ENCODE measurements around the gene PARVA. TPM values are rescaled to one million over a fixed set of nuclear protein-coding genes. Genes with fewer than 3 reads are reported as not detected.

PARVA gene, protein sequence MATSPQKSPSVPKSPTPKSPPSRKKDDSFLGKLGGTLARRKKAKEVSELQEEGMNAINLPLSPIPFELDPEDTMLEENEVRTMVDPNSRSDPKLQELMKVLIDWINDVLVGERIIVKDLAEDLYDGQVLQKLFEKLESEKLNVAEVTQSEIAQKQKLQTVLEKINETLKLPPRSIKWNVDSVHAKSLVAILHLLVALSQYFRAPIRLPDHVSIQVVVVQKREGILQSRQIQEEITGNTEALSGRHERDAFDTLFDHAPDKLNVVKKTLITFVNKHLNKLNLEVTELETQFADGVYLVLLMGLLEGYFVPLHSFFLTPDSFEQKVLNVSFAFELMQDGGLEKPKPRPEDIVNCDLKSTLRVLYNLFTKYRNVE
- total RNA-seq (2022): 18.3 and 22.9 TPM in 2 replicates
- percentile 59 among the genes with signal in this experiment for Bru-seq, nascent RNA
- BruChase-seq, experiment 1, labeled RNA remaining after a 6-hour chase: percentile 61 among the genes with signal in this experiment
- percentile 56 among the genes with signal in this experiment for BruChase-seq, experiment 2, labeled RNA remaining after a 2-hour chase
- long read RNA-seq, full-length matches to known transcripts: 11 of 23 reads
- long read RNA-seq, partial matches to known transcripts: 2 of 23 reads
- long read RNA-seq, other reads (novel, unspliced or antisense): 10 of 23 reads

DNA sequence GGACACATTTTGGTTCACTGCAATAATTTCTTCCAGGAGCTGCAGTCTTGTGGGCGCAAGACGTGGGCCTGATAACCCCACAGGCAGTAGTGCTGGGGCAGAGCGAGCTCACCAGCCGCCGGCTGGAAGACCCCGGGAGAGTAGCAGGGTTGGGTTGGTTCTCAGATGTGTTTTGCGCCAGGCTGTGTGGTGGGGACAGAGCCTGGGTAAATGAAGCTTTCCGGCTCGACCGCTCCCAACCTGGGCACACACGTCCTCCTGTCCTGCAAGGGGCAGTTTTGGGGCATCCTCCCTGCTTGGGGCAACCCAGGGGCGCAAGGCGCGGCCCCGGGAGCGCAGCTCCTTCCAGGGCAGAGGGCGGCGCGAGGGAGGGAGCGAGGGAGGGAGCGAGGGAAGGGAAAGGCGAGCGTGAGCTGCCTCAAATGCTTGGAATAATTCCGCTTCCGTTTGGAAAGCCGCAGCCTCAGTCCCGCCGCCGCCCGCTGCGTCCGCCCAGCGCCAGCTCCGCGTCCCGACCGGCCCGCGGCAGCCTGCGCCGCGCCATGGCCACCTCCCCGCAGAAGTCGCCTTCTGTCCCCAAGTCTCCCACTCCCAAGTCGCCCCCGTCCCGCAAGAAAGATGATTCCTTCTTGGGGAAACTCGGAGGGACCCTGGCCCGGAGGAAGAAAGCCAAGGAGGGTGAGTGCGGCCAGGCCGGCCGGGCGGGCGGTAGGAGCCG lies at the start of gene PARVA:
Gene PARVA, plus strand, starts transcription at position 466 of the 718 bp plus-strand sequence. Its CDS starts 77 bp downstream, at position 543.
- H3K27ac Mint-ChIP-seq (ENCODE audit: unreplicated experiment): peak within 1 kb of the TSS; percentile 96
- CTCF ChIA-PET: interaction anchor here (0.7 to 2.5 kb wide), 6 partner anchors 11 to 296 kb away, joined by 3 to 12 read pairs (median 3); partner anchors contain the start of gene TEAD1
- intact Hi-C loops (cut with micrococcal nuclease; ENCODE audit: unreplicated experiment): no loop called here
- H3K4me3 Mint-ChIP-seq (ENCODE audit: low read depth, unreplicated experiment): peak within 1 kb of the TSS; percentile 89
- TF ChIP-seq, protein P1, sequence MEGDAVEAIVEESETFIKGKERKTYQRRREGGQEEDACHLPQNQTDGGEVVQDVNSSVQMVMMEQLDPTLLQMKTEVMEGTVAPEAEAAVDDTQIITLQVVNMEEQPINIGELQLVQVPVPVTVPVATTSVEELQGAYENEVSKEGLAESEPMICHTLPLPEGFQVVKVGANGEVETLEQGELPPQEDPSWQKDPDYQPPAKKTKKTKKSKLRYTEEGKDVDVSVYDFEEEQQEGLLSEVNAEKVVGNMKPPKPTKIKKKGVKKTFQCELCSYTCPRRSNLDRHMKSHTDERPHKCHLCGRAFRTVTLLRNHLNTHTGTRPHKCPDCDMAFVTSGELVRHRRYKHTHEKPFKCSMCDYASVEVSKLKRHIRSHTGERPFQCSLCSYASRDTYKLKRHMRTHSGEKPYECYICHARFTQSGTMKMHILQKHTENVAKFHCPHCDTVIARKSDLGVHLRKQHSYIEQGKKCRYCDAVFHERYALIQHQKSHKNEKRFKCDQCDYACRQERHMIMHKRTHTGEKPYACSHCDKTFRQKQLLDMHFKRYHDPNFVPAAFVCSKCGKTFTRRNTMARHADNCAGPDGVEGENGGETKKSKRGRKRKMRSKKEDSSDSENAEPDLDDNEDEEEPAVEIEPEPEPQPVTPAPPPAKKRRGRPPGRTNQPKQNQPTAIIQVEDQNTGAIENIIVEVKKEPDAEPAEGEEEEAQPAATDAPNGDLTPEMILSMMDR (IDR thresholded peaks at IDR 0.05; ENCODE audit: unreplicated experiment): no peak
- no peaks in the 10 kb centered on the region for H3K9me3 Mint-ChIP-seq (ENCODE audit: low read depth, unreplicated experiment)
- peaks cover 22% of the 10 kb centered on the region for H3K36me3 Mint-ChIP-seq (ENCODE audit: insufficient read depth, unreplicated experiment)
- BruUV-seq (replicated peaks): no TSS peak
- DNase-seq: peak; percentile 65
- H3K4me1 Mint-ChIP-seq (ENCODE audit: low read depth, unreplicated experiment): peaks cover 11% of the 10 kb centered on the region
- no peaks in the 10 kb centered on the region for H3K27me3 Mint-ChIP-seq (ENCODE audit: unreplicated experiment)

DNA sequence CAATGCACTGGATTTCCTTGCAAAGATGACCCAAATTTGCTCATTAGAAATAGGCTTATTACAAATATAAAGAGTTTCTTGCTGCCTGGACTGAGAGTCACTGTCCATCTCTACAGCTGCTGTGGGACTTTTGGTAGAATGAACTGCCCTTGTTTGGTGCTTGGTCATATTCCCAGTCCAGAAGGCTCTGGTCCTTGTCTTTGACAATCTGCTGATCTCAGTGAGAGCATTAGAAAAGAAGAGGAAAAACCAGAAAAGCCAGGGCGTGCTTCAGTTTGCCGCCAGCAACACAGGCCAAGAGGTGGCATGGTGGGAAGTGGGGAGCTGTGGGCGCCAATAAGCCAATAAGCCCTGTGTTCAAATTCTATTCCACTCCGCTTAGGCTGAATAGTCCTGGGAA lies 48.2 kb upstream of the PARVA start:
- TF ChIP-seq, protein P1 (IDR thresholded peaks at IDR 0.05; ENCODE audit: unreplicated experiment): no peak
- no TSS peak for BruUV-seq (replicated peaks)
- Mint-ChIP-seq H3K4me3 (ENCODE audit: low read depth, unreplicated experiment) (no peak overlapping the region), H3K36me3 (ENCODE audit: insufficient read depth, unreplicated experiment) (no peaks in the 10 kb centered on the region), H3K9me3 (ENCODE audit: low read depth, unreplicated experiment) (no peaks in the 10 kb centered on the region), H3K27me3 (ENCODE audit: unreplicated experiment) (no peaks in the 10 kb centered on the region), H3K27ac (ENCODE audit: unreplicated experiment) (no peak overlapping the region), H3K4me1 (ENCODE audit: low read depth, unreplicated experiment) (peaks cover 18% of the 10 kb centered on the region)
- intact Hi-C loops (cut with micrococcal nuclease; ENCODE audit: unreplicated experiment): no loop called here
- DNase-seq: no peak
- CTCF ChIA-PET: no interaction called here

DNA sequence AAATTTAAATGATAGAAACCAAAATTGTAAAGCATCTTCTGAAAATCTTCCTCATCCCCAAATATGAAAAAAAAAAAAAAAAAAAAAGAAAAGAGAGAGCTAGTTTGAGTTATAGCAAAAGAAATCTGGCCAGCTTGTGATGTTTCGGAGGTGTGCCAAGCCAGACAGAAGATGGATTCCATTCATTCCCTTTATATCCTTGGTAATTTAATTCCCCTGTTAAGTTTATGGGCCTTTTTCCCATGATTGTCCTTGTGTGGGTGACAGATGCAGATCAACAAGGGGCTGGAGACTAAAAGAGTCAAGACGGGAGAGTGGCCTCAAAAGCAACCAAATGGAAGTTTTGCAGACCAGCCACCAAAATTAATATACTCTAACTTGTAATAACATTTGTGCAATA lies 47.6 kb upstream of the PARVA start:
- Mint-ChIP-seq H3K36me3 (ENCODE audit: insufficient read depth, unreplicated experiment) (no peaks in the 10 kb centered on the region), H3K9me3 (ENCODE audit: low read depth, unreplicated experiment) (no peaks in the 10 kb centered on the region), H3K4me3 (ENCODE audit: low read depth, unreplicated experiment) (no peak overlapping the region), H3K27me3 (ENCODE audit: unreplicated experiment) (no peaks in the 10 kb centered on the region), H3K4me1 (ENCODE audit: low read depth, unreplicated experiment) (peaks cover 18% of the 10 kb centered on the region), H3K27ac (ENCODE audit: unreplicated experiment) (no peak overlapping the region)
- no peak for DNase-seq
- no TSS peak for BruUV-seq (replicated peaks)
- TF ChIP-seq, protein P1 (IDR thresholded peaks at IDR 0.05; ENCODE audit: unreplicated experiment): no peak
- CTCF ChIA-PET: interaction anchor here (1.9 to 2.2 kb wide), 2 partner anchors 41 to 47 kb away, joined by 11 to 12 read pairs; partner anchors contain the start of gene PARVA
- intact Hi-C loops (cut with micrococcal nuclease; ENCODE audit: unreplicated experiment): loop anchor here (2.0 to 10.0 kb wide), 4 partner anchors 31 to 615 kb away; no protein-coding TSS in a partner anchor

Data from Calu3 (cell line).